ENCODE data around the gene PAK1. TPM values are rescaled to one million over a fixed set of nuclear protein-coding genes. Genes with fewer than 3 reads are reported as not detected.

PAK1 gene
- total and polyA plus RNA-seq, 2 of the 8 experiments (the other 6 are each of a cell fraction or from before 2014, with no cell fraction given), result 87.7 to 151 TPM

DNA sequence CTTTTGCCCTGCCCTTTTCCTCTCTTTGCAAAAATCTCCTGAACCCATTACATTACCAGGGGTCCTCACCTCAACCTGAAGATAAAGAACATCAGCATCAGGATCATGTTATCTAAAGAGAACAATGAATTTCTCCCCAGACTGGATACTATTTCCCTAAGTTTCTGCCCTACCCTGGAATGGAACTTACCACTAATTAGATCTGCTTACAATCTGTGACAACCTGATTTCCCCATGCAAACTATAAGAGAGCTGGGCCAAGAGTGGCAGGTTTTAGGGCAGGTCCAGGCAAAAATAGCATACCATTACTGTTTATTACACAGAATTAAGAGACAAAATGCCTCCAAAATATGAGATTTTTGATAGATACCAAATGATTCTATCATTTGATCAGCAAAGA lies 114.4 kb downstream of the PAK1 start (continued):
- TF ChIP-seq JUND (IDR thresholded peaks at IDR 0.05; ENCODE audit: low read length), result no peak
- TF ChIP-seq EGR1 (IDR thresholded peaks at IDR 0.05; ENCODE audit: borderline replicate concordance, low read depth, low read length), result no peak
- TF ChIP-seq, protein P1, sequence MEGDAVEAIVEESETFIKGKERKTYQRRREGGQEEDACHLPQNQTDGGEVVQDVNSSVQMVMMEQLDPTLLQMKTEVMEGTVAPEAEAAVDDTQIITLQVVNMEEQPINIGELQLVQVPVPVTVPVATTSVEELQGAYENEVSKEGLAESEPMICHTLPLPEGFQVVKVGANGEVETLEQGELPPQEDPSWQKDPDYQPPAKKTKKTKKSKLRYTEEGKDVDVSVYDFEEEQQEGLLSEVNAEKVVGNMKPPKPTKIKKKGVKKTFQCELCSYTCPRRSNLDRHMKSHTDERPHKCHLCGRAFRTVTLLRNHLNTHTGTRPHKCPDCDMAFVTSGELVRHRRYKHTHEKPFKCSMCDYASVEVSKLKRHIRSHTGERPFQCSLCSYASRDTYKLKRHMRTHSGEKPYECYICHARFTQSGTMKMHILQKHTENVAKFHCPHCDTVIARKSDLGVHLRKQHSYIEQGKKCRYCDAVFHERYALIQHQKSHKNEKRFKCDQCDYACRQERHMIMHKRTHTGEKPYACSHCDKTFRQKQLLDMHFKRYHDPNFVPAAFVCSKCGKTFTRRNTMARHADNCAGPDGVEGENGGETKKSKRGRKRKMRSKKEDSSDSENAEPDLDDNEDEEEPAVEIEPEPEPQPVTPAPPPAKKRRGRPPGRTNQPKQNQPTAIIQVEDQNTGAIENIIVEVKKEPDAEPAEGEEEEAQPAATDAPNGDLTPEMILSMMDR (IDR thresholded peaks at IDR 0.05; ENCODE audit: control extremely low read depth in 1 of 3, insufficient read depth in 1 of 3, low read depth in 1 of 3, low read length in 3 of 3), result no peak
- TF ChIP-seq SIN3A (conservative IDR thresholded peaks at IDR 0.05 in 1 of 2, IDR thresholded peaks at IDR 0.05 in 1 of 2; ENCODE audit: low read depth in 1 of 2, low read length in 2 of 2), result no peak
- no peak for TF ChIP-seq TEAD4 (IDR thresholded peaks at IDR 0.05; ENCODE audit: low read depth, low read length)
